Lower leg skin (tissue), 4 donors: ENCODE results near the gene TSTD1. TPM values are rescaled to one million over a fixed set of nuclear protein-coding genes. Genes with fewer than 3 reads are reported as not detected.

Experiments used
- DNase-seq, 2 donors: peaks; one replicate each; pipeline ENCODE4 v3.0.0-alpha.2; 2019; ENCODE audit warnings: low spot score in 2 of 2
- H3K4me3 ChIP-seq: fragments of 200-600 bp; sonication (generic); 2 replicates; pipeline ENCODE4 v1.5.1; 2017; ENCODE audit warnings: mild to moderate bottlenecking, low read depth; ENCODE audit not compliant: poor library complexity, severe bottlenecking
- CTCF ChIP-seq, 3 donors: fragments of 450-650 bp; IDR thresholded peaks; one replicate each; pipeline ENCODE4 v1.5.1; 2016; ENCODE audit warnings: antibody characterized with exemption in 3 of 3, mild to moderate bottlenecking in 3 of 3, moderate library complexity in 2 of 3
- POLR2A ChIP-seq, 2 donors: fragments of 450-650 bp; IDR thresholded peaks; one replicate each; pipeline ENCODE4 v1.6.1; 2016 to 2017; ENCODE audit warnings: antibody characterized with exemption in 2 of 2, mild to moderate bottlenecking in 1 of 2, moderate library complexity in 1 of 2
- WGBS, 2 donors: methylation state at CpG; one replicate each; pipeline ENCODE4 v1.1.5; 2018; 5-methylcytosine and 5-hydroxymethylcytosine counted together
- intact Hi-C: fragments of 100-400 bp; cut with DNase I; formaldehyde crosslinking; loops from one replicate; pipeline ENCODE4 v1.15.0; 2023; ENCODE audit warnings: low total_unique reads
- total RNA-seq, 4 donors: library from RNA; depleted of rRNA; stranded (reverse); fragments of >200 nt; gene quantifications; one replicate each; pipeline ENCODE4 v1.1.0, GENCODE V29; 2016

The TSTD1 gene
- total RNA-seq, 4 donors from 2014 or later = 94.9 to 136 (median 107) TPM

- DNase-seq = peak; percentile 86 to 96
- no peak for TF ChIP-seq POLR2A (IDR thresholded peaks at IDR 0.05)
- WGBS, 2 donors = 38 to 43% methylated on average over 8 of the region's 8 CpGs
- intact Hi-C loops = no loop called here
- H3K4me3 ChIP-seq = no peak overlapping the region
These were observed 44.4 kb upstream of the TSTD1 start for GRCh38 chr1:161082996-161083747.

- no peak overlapping the region for H3K4me3 ChIP-seq
- WGBS, 2 donors = 55 to 66% methylated on average over 2 of the region's 2 CpGs
- DNase-seq = no peak
- TF ChIP-seq CTCF (IDR thresholded peaks at IDR 0.05) (no peak), POLR2A (IDR thresholded peaks at IDR 0.05) (no peak)
- intact Hi-C loops = no loop called here
These were observed 43.7 kb upstream of the TSTD1 start for GRCh38 chr1:161082483-161082882.

- H3K4me3 ChIP-seq = no peak overlapping the region
- TF ChIP-seq POLR2A (IDR thresholded peaks at IDR 0.05) = no peak
- TF ChIP-seq CTCF (IDR thresholded peaks at IDR 0.05) = no peak
- DNase-seq = no peak
- intact Hi-C loops = no loop called here
- WGBS, 2 donors = 69 to 91% methylated on average over 5 of the region's 5 CpGs
These were observed 42.8 kb upstream of the TSTD1 start for GRCh38 chr1:161081519-161081918.

- H3K4me3 ChIP-seq = no peak overlapping the region
- whole genome bisulfite sequencing, 2 donors = 69 to 74% methylated on average over 5 of the region's 5 CpGs
- TF ChIP-seq POLR2A (IDR thresholded peaks at IDR 0.05) = no peak
- TF ChIP-seq CTCF (IDR thresholded peaks at IDR 0.05) = no peak
- intact Hi-C loops = no loop called here
- DNase-seq = no peak
These were observed 42.0 kb upstream of the TSTD1 start for GRCh38 chr1:161080441-161081405.

GRCh38 chr1:161079436-161080110 lies 40.8 kb upstream of the TSTD1 start:
- DNase-seq = no peak
- H3K4me3 ChIP-seq = no peak overlapping the region
- intact Hi-C loops = no loop called here
- WGBS, 2 donors = 75 to 77% methylated on average over 41 of the region's 41 CpGs
- TF ChIP-seq CTCF (IDR thresholded peaks at IDR 0.05) (no peak), POLR2A (IDR thresholded peaks at IDR 0.05) (no peak)

GRCh38 chr1:161077426-161077825 lies 38.7 kb upstream of the TSTD1 start:
- no peak for TF ChIP-seq POLR2A (IDR thresholded peaks at IDR 0.05)
- TF ChIP-seq CTCF (IDR thresholded peaks at IDR 0.05) = no peak
- no peak for DNase-seq
- intact Hi-C loops = no loop called here
- WGBS, 2 donors = 71 to 87% methylated on average over 9 of the region's 9 CpGs
- H3K4me3 ChIP-seq = no peak overlapping the region
